ENCODE measurements around the gene RFXANK. TPM values are rescaled to one million over a fixed set of nuclear protein-coding genes. Genes with fewer than 3 reads are reported as not detected.
"Not testable (repeated sequence)": the region's sequence is repeated elsewhere in the genome, so short reads cannot be mapped to it uniquely, and the experiment has no call there.

Gene RFXANK
- total RNA-seq, 3 donors from 2014 or later (not counting 1 experiment from before 2014, with no cell fraction given) = 50.1 to 67.5 (median 66.0) TPM

DNA sequence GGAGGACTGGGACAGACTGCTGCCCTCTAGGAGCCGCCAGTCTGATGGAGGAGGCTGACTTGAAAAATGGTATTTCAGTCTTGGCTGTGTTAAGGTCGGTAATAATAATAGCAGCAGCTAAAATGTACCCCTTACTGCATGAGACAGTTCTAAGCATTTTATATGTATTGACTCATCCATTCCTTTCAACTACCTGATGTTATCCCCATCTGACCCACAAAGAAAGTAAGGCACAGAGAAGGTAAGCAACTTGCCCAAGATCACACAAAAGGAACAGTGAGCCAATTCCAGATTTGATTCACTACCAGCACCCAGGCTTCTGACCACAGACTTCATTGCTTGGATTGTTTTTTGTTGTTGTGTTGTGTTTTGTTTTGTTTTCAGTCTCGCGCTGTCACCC, 23.7 kb downstream of the RFXANK start:
- H3K27me3 ChIP-seq (ENCODE audit: control insufficient read depth, insufficient read depth, low read length) = peaks cover 31% of the 10 kb centered on the region

DNA sequence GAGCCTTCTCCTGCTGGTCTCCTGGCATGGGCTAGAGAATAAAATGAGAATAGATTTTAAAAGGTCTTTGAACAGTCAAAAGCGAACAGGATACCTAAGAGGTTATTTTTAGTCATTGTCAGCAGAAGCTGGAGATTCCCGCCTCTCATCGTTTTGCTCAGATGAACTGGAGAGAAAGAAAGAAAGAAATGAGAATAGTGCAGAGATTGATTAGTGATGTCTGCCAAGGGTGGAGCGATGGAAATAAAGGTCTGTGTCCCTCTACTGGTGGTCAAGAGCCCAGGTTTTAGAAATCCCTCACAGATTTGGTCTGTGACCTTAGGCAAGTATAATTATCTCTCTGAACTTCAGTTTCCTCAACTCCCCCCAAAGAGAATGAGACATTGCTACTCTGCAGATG, 25.0 kb downstream of the RFXANK start:
- H3K9me3 ChIP-seq (ENCODE audit: control insufficient read depth, insufficient read depth, low read length) = no peaks in the 10 kb centered on the region
- peaks cover 24% of the 10 kb centered on the region for H3K27me3 ChIP-seq (ENCODE audit: control insufficient read depth, insufficient read depth, low read length)
- no peak overlapping the region for H3K27ac Mint-ChIP-seq
- intact Hi-C loops (cut with micrococcal nuclease) = no loop called here
- H3K4me1 ChIP-seq (ENCODE audit: control insufficient read depth, insufficient read depth, low read length) = no peaks in the 10 kb centered on the region
- 69% methylated on average over 4 of the region's 4 CpGs for WGBS (ENCODE audit: insufficient coverage)
- no peaks in the 10 kb centered on the region for H3K9me3 Mint-ChIP-seq
- TF ChIP-seq, protein P1, sequence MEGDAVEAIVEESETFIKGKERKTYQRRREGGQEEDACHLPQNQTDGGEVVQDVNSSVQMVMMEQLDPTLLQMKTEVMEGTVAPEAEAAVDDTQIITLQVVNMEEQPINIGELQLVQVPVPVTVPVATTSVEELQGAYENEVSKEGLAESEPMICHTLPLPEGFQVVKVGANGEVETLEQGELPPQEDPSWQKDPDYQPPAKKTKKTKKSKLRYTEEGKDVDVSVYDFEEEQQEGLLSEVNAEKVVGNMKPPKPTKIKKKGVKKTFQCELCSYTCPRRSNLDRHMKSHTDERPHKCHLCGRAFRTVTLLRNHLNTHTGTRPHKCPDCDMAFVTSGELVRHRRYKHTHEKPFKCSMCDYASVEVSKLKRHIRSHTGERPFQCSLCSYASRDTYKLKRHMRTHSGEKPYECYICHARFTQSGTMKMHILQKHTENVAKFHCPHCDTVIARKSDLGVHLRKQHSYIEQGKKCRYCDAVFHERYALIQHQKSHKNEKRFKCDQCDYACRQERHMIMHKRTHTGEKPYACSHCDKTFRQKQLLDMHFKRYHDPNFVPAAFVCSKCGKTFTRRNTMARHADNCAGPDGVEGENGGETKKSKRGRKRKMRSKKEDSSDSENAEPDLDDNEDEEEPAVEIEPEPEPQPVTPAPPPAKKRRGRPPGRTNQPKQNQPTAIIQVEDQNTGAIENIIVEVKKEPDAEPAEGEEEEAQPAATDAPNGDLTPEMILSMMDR (IDR thresholded peaks at IDR 0.05) = no peak
- peaks cover 24 to 27% of the 10 kb centered on the region in 2 donors for H3K27me3 Mint-ChIP-seq (ENCODE audit: low read depth in 2 of 2)
- no peak for DNase-seq
- H3K36me3 ChIP-seq (ENCODE audit: control insufficient read depth, insufficient read depth, low read length) = no peaks in the 10 kb centered on the region
- no peak for ATAC-seq
- H3K27ac ChIP-seq (ENCODE audit: low read length) = no peak overlapping the region
- no peaks in the 10 kb centered on the region for H3K36me3 Mint-ChIP-seq
- no peak overlapping the region for H3K4me3 Mint-ChIP-seq
- no peak overlapping the region for H3K4me3 ChIP-seq (ENCODE audit: low read length)
- H3K4me1 Mint-ChIP-seq = no peaks in the 10 kb centered on the region

More for the DNA sequence above, 23.7 kb downstream of the RFXANK start:
- Histone ChIP-seq H3K4me1 (ENCODE audit: control insufficient read depth, insufficient read depth, low read length) (no peaks in the 10 kb centered on the region), H3K9me3 (ENCODE audit: control insufficient read depth, insufficient read depth, low read length) (no peaks in the 10 kb centered on the region), H3K27ac (ENCODE audit: low read length) (no peak overlapping the region), H3K36me3 (ENCODE audit: control insufficient read depth, insufficient read depth, low read length) (no peaks in the 10 kb centered on the region), H3K4me3 (ENCODE audit: low read length) (no peak overlapping the region)
- Mint-ChIP-seq H3K4me1 (no peaks in the 10 kb centered on the region), H3K4me3 (no peak overlapping the region), H3K27me3 (ENCODE audit: low read depth in 2 of 2) (peaks cover 27 to 31% of the 10 kb centered on the region in 2 donors), H3K9me3 (no peaks in the 10 kb centered on the region), H3K36me3 (no peaks in the 10 kb centered on the region), H3K27ac (no peak overlapping the region)
- 73% methylated on average over 4 of the region's 4 CpGs for WGBS (ENCODE audit: insufficient coverage)
- intact Hi-C loops (cut with micrococcal nuclease) = no loop called here
- no peak for ATAC-seq
- DNase-seq = no peak
- TF ChIP-seq, protein P1 (IDR thresholded peaks at IDR 0.05) = no peak

DNA sequence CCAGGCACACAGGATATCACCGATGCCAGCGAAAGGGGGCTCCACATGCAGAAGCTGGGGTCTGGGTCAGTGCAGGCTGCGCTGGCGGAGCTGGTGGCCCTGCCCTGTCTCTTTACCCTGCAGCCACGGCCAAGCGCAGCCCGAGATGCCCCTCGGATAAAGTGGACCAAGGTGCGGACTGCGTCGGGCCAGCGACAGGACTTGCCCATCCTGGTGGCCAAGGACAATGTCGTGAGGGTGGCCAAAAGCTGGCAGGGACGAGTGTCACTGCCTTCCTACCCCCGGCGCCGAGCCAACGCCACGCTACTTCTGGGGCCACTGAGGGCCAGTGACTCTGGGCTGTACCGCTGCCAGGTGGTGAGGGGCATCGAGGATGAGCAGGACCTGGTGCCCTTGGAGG, 26.9 kb downstream of the RFXANK start:
- no peak for ATAC-seq
- no peak for DNase-seq
- no peaks in the 10 kb centered on the region for H3K4me1 Mint-ChIP-seq

DNA sequence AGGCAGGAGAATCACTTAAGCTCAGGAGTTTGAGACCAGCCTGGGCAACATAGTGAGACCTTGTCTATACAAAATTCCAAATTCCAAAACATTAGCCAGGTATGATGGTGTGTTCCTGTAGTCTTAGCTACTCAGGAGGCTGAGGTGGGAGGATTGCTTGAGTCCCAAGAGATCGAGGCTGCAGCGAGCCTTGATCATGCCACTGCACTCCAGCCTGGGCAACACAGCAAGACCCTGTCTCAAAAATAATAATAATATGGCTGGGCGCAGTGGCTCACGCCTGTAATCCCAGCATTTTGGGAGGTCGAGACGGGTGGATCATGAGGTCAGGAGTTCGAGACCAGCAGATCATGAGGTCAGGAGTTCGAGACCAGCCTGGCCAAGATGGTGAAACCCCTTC, 28.9 kb downstream of the RFXANK start:
- peaks cover 4 to 12% of the 10 kb centered on the region in 2 donors for H3K4me1 Mint-ChIP-seq
- ATAC-seq; H3K27ac Mint-ChIP-seq; H3K9me3 ChIP-seq (ENCODE audit: control insufficient read depth, insufficient read depth, low read length); intact Hi-C loops (cut with micrococcal nuclease); H3K27ac ChIP-seq (ENCODE audit: low read length); H3K27me3 ChIP-seq (ENCODE audit: control insufficient read depth, insufficient read depth, low read length); H3K4me3 Mint-ChIP-seq; DNase-seq; H3K36me3 Mint-ChIP-seq; H3K4me3 ChIP-seq (ENCODE audit: low read length); H3K27me3 Mint-ChIP-seq (ENCODE audit: low read depth in 2 of 2); H3K9me3 Mint-ChIP-seq; H3K36me3 ChIP-seq (ENCODE audit: control insufficient read depth, insufficient read depth, low read length): not testable (repeated sequence)
- H3K4me1 ChIP-seq (ENCODE audit: control insufficient read depth, insufficient read depth, low read length) = peaks cover 10% of the 10 kb centered on the region
- WGBS (ENCODE audit: insufficient coverage) = 82% methylated on average over 7 of the region's 8 CpGs

More for the DNA sequence above, 26.9 kb downstream of the RFXANK start:
- H3K4me3 ChIP-seq (ENCODE audit: low read length) = no peak overlapping the region
- intact Hi-C loops (cut with micrococcal nuclease) = no loop called here
- TF ChIP-seq, protein P1 (IDR thresholded peaks at IDR 0.05) = no peak
- H3K4me1 ChIP-seq (ENCODE audit: control insufficient read depth, insufficient read depth, low read length) = no peaks in the 10 kb centered on the region
- 85% methylated on average over 21 of the region's 21 CpGs for WGBS (ENCODE audit: insufficient coverage)
- no peaks in the 10 kb centered on the region for H3K9me3 ChIP-seq (ENCODE audit: control insufficient read depth, insufficient read depth, low read length)
- no peak overlapping the region for H3K27ac Mint-ChIP-seq
- peaks cover 8% of the 10 kb centered on the region for H3K27me3 ChIP-seq (ENCODE audit: control insufficient read depth, insufficient read depth, low read length)
- no peaks in the 10 kb centered on the region for H3K9me3 Mint-ChIP-seq
- no peak overlapping the region for H3K4me3 Mint-ChIP-seq
- H3K36me3 ChIP-seq (ENCODE audit: control insufficient read depth, insufficient read depth, low read length) = no peaks in the 10 kb centered on the region
- H3K36me3 Mint-ChIP-seq = no peaks in the 10 kb centered on the region
- peaks cover 14 to 15% of the 10 kb centered on the region in 2 donors for H3K27me3 Mint-ChIP-seq (ENCODE audit: low read depth in 2 of 2)
- no peak overlapping the region for H3K27ac ChIP-seq (ENCODE audit: low read length)
